ENCODE results near the gene DLL1.

DLL1 gene

GRCh38 chr6:170249817-170250216 is 41.1 kb downstream of the DLL1 start:
- no peak for DNase-seq (ENCODE audit: low read depth)

- DNase-seq (ENCODE audit: low read depth): no peak
Observed at GRCh38 chr6:170248861-170249600, 41.8 kb downstream of the DLL1 start.

- DNase-seq (ENCODE audit: low read depth): no peak
Observed at GRCh38 chr6:170248111-170248805, 42.6 kb downstream of the DLL1 start.

DNA sequence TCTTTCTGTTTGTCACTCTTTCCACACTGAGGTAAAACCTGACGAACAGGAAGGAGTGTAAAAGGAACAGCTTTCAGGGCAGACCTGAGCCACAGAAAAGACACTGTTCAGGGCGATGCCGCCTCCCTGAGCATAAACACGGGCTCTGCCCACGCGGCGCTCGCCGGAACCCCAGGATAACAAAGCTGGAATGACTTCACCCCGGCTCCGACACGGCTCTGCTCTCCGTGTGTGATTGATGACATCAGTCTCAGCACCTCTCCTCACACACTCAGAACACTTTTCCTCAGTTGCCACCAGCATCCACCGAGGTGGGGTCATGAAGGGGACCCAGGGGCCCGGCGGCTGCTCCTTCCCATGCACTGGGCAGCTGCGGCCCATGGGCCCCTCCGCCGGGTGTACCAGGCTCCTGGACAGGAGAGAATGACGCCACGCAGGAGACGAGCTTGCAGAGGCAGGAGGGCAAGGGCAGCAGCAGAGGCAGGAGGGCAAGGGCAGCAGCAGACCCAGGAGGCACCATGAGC is 43.6 kb downstream of the DLL1 start:
- no peak for DNase-seq (ENCODE audit: low read depth)

GRCh38 chr6:170245475-170245992 is 45.3 kb downstream of the DLL1 start:
- DNase-seq (ENCODE audit: low read depth): no peak

- no peak for DNase-seq (ENCODE audit: low read depth)
Observed at GRCh38 chr6:170244721-170245474, 46.0 kb downstream of the DLL1 start.

DNA sequence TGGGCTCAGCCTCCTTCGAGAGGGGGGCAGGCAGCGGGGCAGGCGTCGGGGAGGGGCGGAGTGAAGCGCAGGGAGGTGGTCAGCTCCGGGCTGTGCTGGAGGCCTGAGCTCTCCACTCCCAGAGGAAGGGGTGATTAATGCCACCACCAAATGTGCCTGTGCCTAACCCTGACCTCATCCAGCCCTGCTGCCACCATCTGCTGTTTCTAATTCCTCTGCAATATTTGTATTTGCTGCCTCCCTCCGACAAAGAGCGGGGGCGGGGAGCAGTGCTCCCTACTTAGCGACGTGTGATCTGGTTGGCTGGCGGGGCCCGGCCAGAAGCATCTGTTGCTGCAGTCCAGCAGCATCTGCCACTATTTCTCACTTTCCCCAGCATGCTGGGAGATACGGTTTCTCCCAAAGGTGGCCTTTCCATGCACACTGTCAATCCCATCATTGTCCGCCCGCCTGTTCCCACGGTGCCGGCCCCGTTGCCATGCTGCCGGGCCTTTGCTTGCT is 47.0 kb downstream of the DLL1 start:
- no peak for DNase-seq (ENCODE audit: low read depth)

- no peak for DNase-seq (ENCODE audit: low read depth)
Observed at GRCh38 chr6:170243386-170243785, 47.5 kb downstream of the DLL1 start.

DNA sequence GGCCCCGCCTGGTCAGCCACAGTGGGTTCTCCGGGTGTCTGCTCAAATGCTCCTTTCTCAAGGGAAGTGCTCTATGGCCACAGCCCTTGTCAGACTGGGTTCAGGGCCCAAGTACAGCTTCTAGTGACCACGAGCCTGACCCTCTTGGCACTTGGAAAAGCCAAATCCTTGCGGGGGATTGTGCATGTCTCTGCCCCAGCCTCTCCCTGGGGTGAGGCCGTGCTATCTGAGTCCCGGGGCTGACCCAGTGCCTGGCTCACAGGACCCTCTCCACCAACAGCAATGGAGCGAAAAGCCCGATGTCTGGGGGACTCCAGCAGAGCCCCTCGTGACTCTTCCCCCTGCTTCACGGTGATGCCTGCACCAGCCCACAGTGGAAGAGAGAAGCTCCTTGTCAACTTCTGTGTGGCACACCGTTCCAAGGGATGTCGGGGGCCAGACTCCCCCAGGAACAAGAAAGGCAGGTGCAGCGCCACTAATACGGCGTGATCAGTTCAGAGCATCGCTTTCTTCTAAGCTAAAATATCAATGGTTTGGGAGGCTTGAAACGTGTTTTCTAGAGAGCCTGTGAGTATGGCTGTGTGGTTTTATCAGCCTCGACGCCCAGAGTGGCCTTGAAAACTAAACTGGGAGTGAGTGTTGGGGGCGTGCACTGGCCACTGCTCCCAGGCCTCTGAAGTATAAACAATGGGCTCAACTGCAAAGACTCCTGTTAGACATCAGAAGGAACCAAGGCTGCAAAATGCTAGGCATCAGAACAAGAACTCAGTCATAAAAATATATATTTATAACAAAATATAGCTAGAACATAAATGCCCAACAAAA is 51.9 kb downstream of the DLL1 start:
- no peak for DNase-seq (ENCODE audit: low read depth)

- DNase-seq (ENCODE audit: low read depth): no peak
Observed at GRCh38 chr6:170237999-170238740, 52.7 kb downstream of the DLL1 start.

DNA sequence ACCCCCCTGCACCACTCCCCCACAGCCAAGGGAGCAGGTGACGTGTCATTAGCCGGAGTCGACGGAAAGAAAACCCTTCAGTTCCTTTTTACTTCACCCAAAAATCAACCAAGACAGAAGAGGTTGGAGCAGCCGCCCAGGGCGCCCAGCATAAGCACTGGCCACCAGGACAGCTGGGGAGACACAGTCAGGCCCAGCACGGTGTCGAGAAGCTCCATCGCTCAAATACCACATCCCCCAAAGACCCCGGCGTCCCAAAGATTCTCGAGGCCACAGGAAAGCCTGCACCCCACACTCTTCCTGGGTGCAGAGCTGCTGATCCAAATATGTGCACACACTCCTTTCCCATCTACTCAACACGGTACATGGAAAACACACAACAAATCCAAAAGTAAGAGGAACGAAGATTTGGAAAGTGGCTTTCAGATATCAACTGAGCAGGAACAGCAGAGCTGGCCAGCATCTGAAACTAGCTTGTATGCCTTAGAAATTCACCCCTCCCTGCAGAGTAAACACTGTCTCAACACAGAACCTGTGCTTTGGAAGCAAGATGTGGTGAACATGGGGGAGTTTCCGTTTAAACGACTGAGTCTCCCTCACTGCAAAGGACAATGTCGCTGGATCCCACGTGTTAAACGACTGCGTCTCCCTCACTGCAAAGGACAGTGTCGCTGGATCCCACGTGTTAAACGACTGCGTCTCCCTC is 54.6 kb downstream of the DLL1 start:
- DNase-seq (ENCODE audit: low read depth): no peak

DNA sequence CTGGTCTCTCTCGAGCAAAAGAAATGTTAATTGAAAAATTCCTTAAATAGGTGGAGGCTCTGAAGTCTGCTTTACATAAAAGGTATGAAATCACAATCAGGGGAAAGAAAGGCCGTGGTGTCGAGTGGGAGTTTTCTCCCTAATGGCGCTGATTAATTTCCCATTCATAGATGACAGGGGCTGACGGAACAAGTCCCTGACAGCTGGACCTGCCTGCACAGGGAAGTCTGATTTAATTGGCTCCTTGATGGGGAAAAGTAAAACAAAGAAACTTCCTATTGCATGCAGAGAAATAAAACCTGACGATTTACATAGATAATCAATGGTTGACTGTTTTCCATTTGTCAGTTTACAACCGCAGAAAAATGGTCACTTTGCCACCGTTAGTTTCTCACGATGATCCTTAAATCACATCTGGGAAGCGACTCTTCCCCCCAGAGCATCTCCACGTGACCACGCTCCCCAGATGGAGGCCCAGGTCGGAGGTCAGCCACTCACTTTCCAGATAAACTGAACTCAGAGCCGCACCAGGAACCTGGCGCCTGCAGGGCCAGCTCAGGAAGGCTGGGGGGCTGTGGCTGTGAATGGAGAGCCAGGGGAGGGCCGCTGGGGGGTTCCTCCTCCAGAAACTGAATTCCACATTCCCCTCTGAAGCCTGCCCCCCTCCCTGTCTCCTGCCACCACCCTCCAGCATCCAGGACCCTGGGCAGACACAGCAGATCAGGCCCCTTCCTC is 55.3 kb downstream of the DLL1 start:
- no peak for DNase-seq (ENCODE audit: low read depth)

GRCh38 chr6:170234419-170234818 is 56.5 kb downstream of the DLL1 start:
- no peak for DNase-seq (ENCODE audit: low read depth)

- no peak for DNase-seq (ENCODE audit: low read depth)
Observed at GRCh38 chr6:170233286-170234205, 57.3 kb downstream of the DLL1 start.

Measured in activated T-cell treated with anti-CD3 and anti-CD28 coated beads for 1 hour (primary cell).